ENCODE results near the gene TENM4. TPM values are rescaled to one million over a fixed set of nuclear protein-coding genes. Genes with fewer than 3 reads are reported as not detected.

The TENM4 gene
- total and polyA plus RNA-seq, 10 of the 15 experiments (the other 5 are each of a cell fraction or from before 2014, with no cell fraction given) = 0.03 to 0.12 (median 0.06) TPM; not detected in 7

- BruUV-seq (replicated peaks) = no TSS peak
- intact Hi-C loops (cut with micrococcal nuclease; ENCODE audit: unreplicated experiment) (no loop called here), in situ Hi-C loops (cut with MboI) (no loop called here)
- 35% methylated on average over 5 of the region's 5 CpGs for WGBS (ENCODE audit: insufficient coverage, insufficient replicate concordance, low lambda C conversion rate, missing lambda C conversion rate)
- Histone ChIP-seq H3K4me2 (ENCODE audit: control insufficient read depth, insufficient read depth) (no peak overlapping the region), H3K9ac (ENCODE audit: control insufficient read depth, insufficient read depth, low read length) (no peak overlapping the region), H3K4me1 (ENCODE audit: control insufficient read depth, insufficient read depth, low read length) (no peaks in the 10 kb centered on the region), H3K36me3 (ENCODE audit: control insufficient read depth in 2 of 2, insufficient read depth in 2 of 2, low read length in 1 of 2) (no peaks in the 10 kb centered on the region), H3K27me3 (replicated peaks in 1 of 2; ENCODE audit: control insufficient read depth in 2 of 2, insufficient read depth in 2 of 2, low read length in 1 of 2) (peaks cover 0 to 1% of the 10 kb centered on the region in 2 experiments; a peak in 2 of 4 replicates), H3K27ac (ENCODE audit: control insufficient read depth, insufficient read depth) (no peak overlapping the region), H3K9me3 (replicated peaks; ENCODE audit: control insufficient read depth, insufficient read depth, low read length) (no peaks in the 10 kb centered on the region), H2AFZ (ENCODE audit: control insufficient read depth, low read depth, low read length) (no peak overlapping the region), H4K20me1 (ENCODE audit: control insufficient read depth, insufficient read depth) (no peaks in the 10 kb centered on the region), H3K79me2 (ENCODE audit: control insufficient read depth, insufficient read depth, low read length) (no peaks in the 10 kb centered on the region), H3K4me3 (no peak overlapping the region)
- ATAC-seq = no peak
- TF ChIP-seq ASH2L (IDR thresholded peaks at IDR 0.05; ENCODE audit: borderline replicate concordance, low read depth) (no peak), NBN (IDR thresholded peaks at IDR 0.05) (no peak), NRF1 (conservative IDR thresholded peaks at IDR 0.05; ENCODE audit: low read depth, low read length) (no peak), SRF (IDR thresholded peaks at IDR 0.05; ENCODE audit: low read depth in 2 of 2, low read length in 2 of 2) (no peak), RCOR1 (conservative IDR thresholded peaks at IDR 0.05; ENCODE audit: low read depth, low read length) (no peak)
- no peak for DNase-seq (ENCODE audit: low read depth, low spot score)
- CTCF ChIA-PET = interaction anchor here (0.7 to 1.2 kb wide), 3 partner anchors 13 to 75 kb away, joined by 3 to 4 read pairs (median 3); no protein-coding TSS in a partner anchor
- SMC1A ChIA-PET (ENCODE audit: uncharacterized antibody, unreplicated experiment) = no interaction called here
- RAD21 ChIA-PET (ENCODE audit: unreplicated experiment) = interaction anchor here (0.5 kb wide), 1 partner anchor 87 kb away, joined by 3 read pairs; no protein-coding TSS in a partner anchor
- POLR2A ChIA-PET = no interaction called here
- no peak for FAIRE-seq
Observed at GRCh38 chr11:79419120-79419519, 21.7 kb downstream of the TENM4 start.

- Histone ChIP-seq H3K9me3 (replicated peaks; ENCODE audit: control insufficient read depth, insufficient read depth, low read length) (no peaks in the 10 kb centered on the region), H3K4me2 (ENCODE audit: control insufficient read depth, insufficient read depth) (no peak overlapping the region), H3K27ac (ENCODE audit: control insufficient read depth, insufficient read depth) (no peak overlapping the region), H2AFZ (ENCODE audit: control insufficient read depth, low read depth, low read length) (no peak overlapping the region), H3K36me3 (ENCODE audit: control insufficient read depth in 2 of 2, insufficient read depth in 2 of 2, low read length in 1 of 2) (no peaks in the 10 kb centered on the region), H3K79me2 (ENCODE audit: control insufficient read depth, insufficient read depth, low read length) (no peaks in the 10 kb centered on the region), H4K20me1 (ENCODE audit: control insufficient read depth, insufficient read depth) (no peaks in the 10 kb centered on the region), H3K27me3 (replicated peaks in 1 of 2; ENCODE audit: control insufficient read depth in 2 of 2, insufficient read depth in 2 of 2, low read length in 1 of 2) (peaks cover 0 to 1% of the 10 kb centered on the region in 2 experiments; a peak in 2 of 4 replicates), H3K4me3 (no peak overlapping the region), H3K4me1 (ENCODE audit: control insufficient read depth, insufficient read depth, low read length) (no peaks in the 10 kb centered on the region), H3K9ac (ENCODE audit: control insufficient read depth, insufficient read depth, low read length) (no peak overlapping the region)
- RAD21 ChIA-PET (ENCODE audit: unreplicated experiment) = no interaction called here
- DNase-seq (ENCODE audit: low read depth, low spot score) (no peak), ATAC-seq (no peak), FAIRE-seq (no peak)
- SMC1A ChIA-PET (ENCODE audit: uncharacterized antibody, unreplicated experiment) = no interaction called here
- intact Hi-C loops (cut with micrococcal nuclease; ENCODE audit: unreplicated experiment) (no loop called here), in situ Hi-C loops (cut with MboI) (no loop called here)
- 0% methylated on average over 1 of the region's 1 CpG for WGBS (ENCODE audit: insufficient coverage, insufficient replicate concordance, low lambda C conversion rate, missing lambda C conversion rate)
- no TSS peak for BruUV-seq (replicated peaks)
- POLR2A ChIA-PET = no interaction called here
- TF ChIP-seq USF1 (IDR thresholded peaks at IDR 0.05; ENCODE audit: borderline replicate concordance, extremely low read length, insufficient read depth, low read depth, low read length) (no peak), PAX5 (IDR thresholded peaks at IDR 0.05; ENCODE audit: borderline replicate concordance, low read depth, low read length) (no peak), DPF2 (IDR thresholded peaks at IDR 0.05) (no peak), NFXL1 (IDR thresholded peaks at IDR 0.05; ENCODE audit: borderline replicate concordance) (no peak), SP1 (IDR thresholded peaks at IDR 0.05; ENCODE audit: low read depth, low read length) (no peak)
- CTCF ChIA-PET = interaction anchor here (1.2 kb wide), 1 partner anchor 76 kb away, joined by 3 read pairs; no protein-coding TSS in a partner anchor
Observed at GRCh38 chr11:79418241-79418640, 22.6 kb downstream of the TENM4 start.
